ENCODE results near the gene ARHGAP15.

Gene ARHGAP15

GRCh38 chr2:143698888-143699570 is 569.8 kb downstream of the ARHGAP15 start:
- H3K27me3 ChIP-seq (ENCODE audit: control insufficient read depth, low read length) = no peaks in the 10 kb centered on the region
- H3K4me3 ChIP-seq (ENCODE audit: low read length) = no peak overlapping the region
- H3K79me2 ChIP-seq (ENCODE audit: control insufficient read depth, low read length) = no peaks in the 10 kb centered on the region
- no peak overlapping the region for H3K27ac ChIP-seq (ENCODE audit: low read depth, low read length)
- no peaks in the 10 kb centered on the region for H4K20me1 ChIP-seq (ENCODE audit: control insufficient read depth, insufficient read depth, low read depth, low read length)
- H3F3A ChIP-seq (ENCODE audit: control insufficient read depth, insufficient read depth) = no peaks in the 10 kb centered on the region
- TF ChIP-seq EZH2phosphoT487 (IDR thresholded peaks at IDR 0.05; ENCODE audit: borderline replicate concordance, low read length) (no peak), CTCF (IDR thresholded peaks at IDR 0.05; ENCODE audit: low read depth, low read length, poor library complexity, severe bottlenecking) (no peak)
- H3K9me3 ChIP-seq (ENCODE audit: control insufficient read depth, insufficient read depth, low read length) = no peaks in the 10 kb centered on the region
- H3K9me2 ChIP-seq (replicated peaks; ENCODE audit: control insufficient read depth, low read length) = no peaks in the 10 kb centered on the region
- H3K4me1 ChIP-seq (ENCODE audit: control insufficient read depth, low read length) = no peaks in the 10 kb centered on the region
- H3K4me2 ChIP-seq (ENCODE audit: low read length) = no peak overlapping the region
- H3K36me3 ChIP-seq (ENCODE audit: control insufficient read depth, low read length) = peaks cover 3% of the 10 kb centered on the region; the same call in 1 of the 2 replicates

- H3K36me3 ChIP-seq (ENCODE audit: control insufficient read depth, low read length) = peaks cover 3% of the 10 kb centered on the region; the same call in 1 of the 2 replicates
- no peak overlapping the region for H3K4me3 ChIP-seq (ENCODE audit: low read length)
- no peak overlapping the region for H3K27ac ChIP-seq (ENCODE audit: low read depth, low read length)
- no peaks in the 10 kb centered on the region for H3K9me3 ChIP-seq (ENCODE audit: control insufficient read depth, insufficient read depth, low read length)
- no peaks in the 10 kb centered on the region for H3K4me1 ChIP-seq (ENCODE audit: control insufficient read depth, low read length)
- TF ChIP-seq EZH2phosphoT487 (IDR thresholded peaks at IDR 0.05; ENCODE audit: borderline replicate concordance, low read length) = no peak
- no peak for TF ChIP-seq CTCF (IDR thresholded peaks at IDR 0.05; ENCODE audit: low read depth, low read length, poor library complexity, severe bottlenecking)
- no peaks in the 10 kb centered on the region for H3K27me3 ChIP-seq (ENCODE audit: control insufficient read depth, low read length)
- H3K9me2 ChIP-seq (replicated peaks; ENCODE audit: control insufficient read depth, low read length) = no peaks in the 10 kb centered on the region
- no peak overlapping the region for H3K4me2 ChIP-seq (ENCODE audit: low read length)
- no peaks in the 10 kb centered on the region for H3F3A ChIP-seq (ENCODE audit: control insufficient read depth, insufficient read depth)
- H3K79me2 ChIP-seq (ENCODE audit: control insufficient read depth, low read length) = no peaks in the 10 kb centered on the region
- no peaks in the 10 kb centered on the region for H4K20me1 ChIP-seq (ENCODE audit: control insufficient read depth, insufficient read depth, low read depth, low read length)
These were observed 571.6 kb downstream of the ARHGAP15 start for GRCh38 chr2:143700865-143701264.

GRCh38 chr2:143701785-143702184 is 572.6 kb downstream of the ARHGAP15 start:
- no peaks in the 10 kb centered on the region for H3F3A ChIP-seq (ENCODE audit: control insufficient read depth, insufficient read depth)
- H3K9me2 ChIP-seq (replicated peaks; ENCODE audit: control insufficient read depth, low read length) = no peaks in the 10 kb centered on the region
- peaks cover 3% of the 10 kb centered on the region; the same call in 1 of the 2 replicates for H3K36me3 ChIP-seq (ENCODE audit: control insufficient read depth, low read length)
- H3K9me3 ChIP-seq (ENCODE audit: control insufficient read depth, insufficient read depth, low read length) = no peaks in the 10 kb centered on the region
- TF ChIP-seq EZH2phosphoT487 (IDR thresholded peaks at IDR 0.05; ENCODE audit: borderline replicate concordance, low read length) (no peak), CTCF (IDR thresholded peaks at IDR 0.05; ENCODE audit: low read depth, low read length, poor library complexity, severe bottlenecking) (no peak)
- no peak overlapping the region for H3K4me2 ChIP-seq (ENCODE audit: low read length)
- H4K20me1 ChIP-seq (ENCODE audit: control insufficient read depth, insufficient read depth, low read depth, low read length) = no peaks in the 10 kb centered on the region
- no peaks in the 10 kb centered on the region for H3K4me1 ChIP-seq (ENCODE audit: control insufficient read depth, low read length)
- H3K27me3 ChIP-seq (ENCODE audit: control insufficient read depth, low read length) = no peaks in the 10 kb centered on the region
- no peak overlapping the region for H3K4me3 ChIP-seq (ENCODE audit: low read length)
- H3K79me2 ChIP-seq (ENCODE audit: control insufficient read depth, low read length) = no peaks in the 10 kb centered on the region
- no peak overlapping the region for H3K27ac ChIP-seq (ENCODE audit: low read depth, low read length)
